ENCODE data around the gene FUBP3.

DNA sequence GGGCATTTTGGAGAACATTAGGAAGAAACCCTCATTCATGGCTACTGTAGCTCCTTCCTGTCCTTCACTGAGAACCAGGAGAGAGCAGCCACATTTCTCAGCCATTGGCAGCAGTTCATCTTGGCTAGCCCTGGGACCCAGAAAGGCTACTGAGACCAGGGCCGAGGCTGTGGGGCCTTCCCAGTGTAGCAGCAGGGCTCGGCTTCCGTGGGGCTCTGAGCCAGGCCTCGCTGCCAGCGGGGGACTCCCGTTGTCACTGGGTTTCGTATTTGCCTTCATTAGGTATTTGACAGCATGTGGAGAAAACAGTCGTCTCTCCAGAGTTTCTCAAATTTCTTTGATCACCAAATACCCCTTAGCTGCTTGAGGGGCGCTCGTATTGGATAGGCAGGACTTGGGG lies 47.7 kb downstream of the FUBP3 start:
- TF ChIP-seq POLR2A (IDR thresholded peaks at IDR 0.05) = no peak
- TF ChIP-seq, protein P1, sequence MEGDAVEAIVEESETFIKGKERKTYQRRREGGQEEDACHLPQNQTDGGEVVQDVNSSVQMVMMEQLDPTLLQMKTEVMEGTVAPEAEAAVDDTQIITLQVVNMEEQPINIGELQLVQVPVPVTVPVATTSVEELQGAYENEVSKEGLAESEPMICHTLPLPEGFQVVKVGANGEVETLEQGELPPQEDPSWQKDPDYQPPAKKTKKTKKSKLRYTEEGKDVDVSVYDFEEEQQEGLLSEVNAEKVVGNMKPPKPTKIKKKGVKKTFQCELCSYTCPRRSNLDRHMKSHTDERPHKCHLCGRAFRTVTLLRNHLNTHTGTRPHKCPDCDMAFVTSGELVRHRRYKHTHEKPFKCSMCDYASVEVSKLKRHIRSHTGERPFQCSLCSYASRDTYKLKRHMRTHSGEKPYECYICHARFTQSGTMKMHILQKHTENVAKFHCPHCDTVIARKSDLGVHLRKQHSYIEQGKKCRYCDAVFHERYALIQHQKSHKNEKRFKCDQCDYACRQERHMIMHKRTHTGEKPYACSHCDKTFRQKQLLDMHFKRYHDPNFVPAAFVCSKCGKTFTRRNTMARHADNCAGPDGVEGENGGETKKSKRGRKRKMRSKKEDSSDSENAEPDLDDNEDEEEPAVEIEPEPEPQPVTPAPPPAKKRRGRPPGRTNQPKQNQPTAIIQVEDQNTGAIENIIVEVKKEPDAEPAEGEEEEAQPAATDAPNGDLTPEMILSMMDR (IDR thresholded peaks at IDR 0.05) = no peak
